GM18505 (cell line): Measurements from ENCODE around the gene PMEL.
A peak's percentile ranks its signal among the peaks of the same experiment; 100 is the strongest.

ENCODE experiments used
- ATAC-seq: cut with Tn5 transposase; IDR thresholded peaks from one replicate; pipeline ENCODE4 v1.9.1; 2021; ENCODE audit not compliant: unreplicated experiment
- POLR2A ChIP-seq: IDR thresholded peaks from 4 replicates; pipeline ENCODE4 v1.6.1; 2011; ENCODE audit warnings: borderline replicate concordance; ENCODE audit not compliant: insufficient read depth, insufficient read length; ENCODE audit errors: extremely low read depth

Gene PMEL

GRCh38 chr12:55972911-55973598 is 7.2 kb upstream of the PMEL start:
- no peak for ATAC-seq

GRCh38 chr12:55972456-55972855 is 6.6 kb upstream of the PMEL start:
- no peak for TF ChIP-seq POLR2A
- no peak for ATAC-seq

More at GRCh38 chr12:55972911-55973598, 7.2 kb upstream of the PMEL start:
- no peak for TF ChIP-seq POLR2A

- no peak for ATAC-seq
- TF ChIP-seq POLR2A: no peak
Measured at GRCh38 chr12:55972042-55972441, 6.2 kb upstream of the PMEL start.

GRCh38 chr12:55970775-55971174 is 4.9 kb upstream of the PMEL start:
- ATAC-seq: no peak
- TF ChIP-seq POLR2A: no peak

- ATAC-seq: no peak
Measured at GRCh38 chr12:55969356-55969755, 3.5 kb upstream of the PMEL start.

GRCh38 chr12:55966408-55967281 is 803 bp upstream of the PMEL start, which contains the start of gene CDK2:
Gene CDK2, plus strand, starts transcription at chr12:55966830. Its CDS starts 179 bp downstream, at chr12:55967009.
- TF ChIP-seq POLR2A: peak; percentile 77
- ATAC-seq: peak; percentile 90

More at GRCh38 chr12:55969356-55969755, 3.5 kb upstream of the PMEL start:
- TF ChIP-seq POLR2A: no peak

- TF ChIP-seq POLR2A: no peak
Measured at GRCh38 chr12:55965240-55965639, 602 bp downstream of the PMEL start.

GRCh38 chr12:55963760-55964159 is 2.1 kb downstream of the PMEL start:
- no peak for ATAC-seq
- no peak for TF ChIP-seq POLR2A

More at GRCh38 chr12:55965240-55965639, 602 bp downstream of the PMEL start:
- ATAC-seq: no peak

GRCh38 chr12:55957106-55957859 is 8.6 kb downstream of the PMEL start:
- no peak for ATAC-seq
- no peak for TF ChIP-seq POLR2A

GRCh38 chr12:55955800-55956508 is 9.9 kb downstream of the PMEL start:
- ATAC-seq: no peak
- no peak for TF ChIP-seq POLR2A

GRCh38 chr12:55955344-55955743 is 10.5 kb downstream of the PMEL start:
- no peak for ATAC-seq
- no peak for TF ChIP-seq POLR2A

- no peak for ATAC-seq
- TF ChIP-seq POLR2A: no peak
Measured at GRCh38 chr12:55946553-55946952, 19.3 kb downstream of the PMEL start.

GRCh38 chr12:55942577-55943136 is 23.2 kb downstream of the PMEL start:
- no peak for TF ChIP-seq POLR2A

GRCh38 chr12:55942055-55942454 is 23.8 kb downstream of the PMEL start:
- no peak for ATAC-seq
- TF ChIP-seq POLR2A: no peak

More at GRCh38 chr12:55942577-55943136, 23.2 kb downstream of the PMEL start:
- no peak for ATAC-seq
